ENCODE measurements around the gene PDSS2. TPM values are rescaled to one million over a fixed set of nuclear protein-coding genes. Genes with fewer than 3 reads are reported as not detected.
A peak's percentile ranks its signal among the peaks of the same experiment; 100 is the strongest.

The PDSS2 gene
- total RNA-seq, 2 experiments from 2014 or later: 9.8 to 10.4 TPM

- CTCF ChIA-PET: no interaction called here
- POLR2A ChIA-PET: no interaction called here
- Mint-ChIP-seq H3K27ac (no peak overlapping the region), H3K36me3 (no peaks in the 10 kb centered on the region), H3K4me1 (ENCODE audit: low read depth) (no peaks in the 10 kb centered on the region), H3K27me3 (no peaks in the 10 kb centered on the region), H3K9me3 (no peaks in the 10 kb centered on the region), H3K4me3 (no peak overlapping the region)
- no peak for DNase-seq
- intact Hi-C loops (cut with micrococcal nuclease): no loop called here
These were observed 115.0 kb downstream of the PDSS2 start for GRCh38 chr6:107344383-107344782.

- H3K9me3 Mint-ChIP-seq: no peaks in the 10 kb centered on the region
- H3K4me1 Mint-ChIP-seq (ENCODE audit: low read depth): no peaks in the 10 kb centered on the region
- ChIA-PET POLR2A (no interaction called here), CTCF (no interaction called here)
- no peaks in the 10 kb centered on the region for H3K36me3 Mint-ChIP-seq
- no peak overlapping the region for H3K27ac Mint-ChIP-seq
- intact Hi-C loops (cut with micrococcal nuclease): no loop called here
- H3K27me3 Mint-ChIP-seq: no peaks in the 10 kb centered on the region
- H3K4me3 Mint-ChIP-seq: no peak overlapping the region
- no peak for DNase-seq
These were observed 117.2 kb downstream of the PDSS2 start for GRCh38 chr6:107342144-107342543.

DNA sequence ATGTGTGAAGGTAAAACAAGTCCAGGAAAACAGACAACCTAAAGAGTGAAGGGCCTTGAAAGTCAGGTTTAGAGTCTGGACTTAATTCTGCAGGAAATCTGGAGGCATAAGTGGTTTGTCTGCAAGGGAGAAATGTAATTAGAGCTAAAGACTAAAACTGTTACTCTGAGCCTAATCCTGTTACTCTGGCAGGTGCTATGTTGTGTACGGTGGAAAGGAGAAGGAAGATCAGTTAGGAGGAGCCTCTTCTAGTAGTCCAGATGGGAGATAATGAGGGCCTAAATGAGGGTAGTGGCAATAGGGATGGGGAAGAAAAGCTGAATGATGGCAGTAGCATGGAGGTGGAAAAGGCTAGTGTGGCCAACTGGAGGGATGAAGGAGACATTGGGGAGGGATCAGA lies 118.5 kb downstream of the PDSS2 start:
- Mint-ChIP-seq H3K27me3 (no peaks in the 10 kb centered on the region), H3K4me1 (ENCODE audit: low read depth) (no peaks in the 10 kb centered on the region), H3K4me3 (no peak overlapping the region), H3K9me3 (no peaks in the 10 kb centered on the region), H3K36me3 (no peaks in the 10 kb centered on the region), H3K27ac (no peak overlapping the region)
- POLR2A ChIA-PET: no interaction called here
- DNase-seq: no peak
- CTCF ChIA-PET: no interaction called here
- intact Hi-C loops (cut with micrococcal nuclease): no loop called here

DNA sequence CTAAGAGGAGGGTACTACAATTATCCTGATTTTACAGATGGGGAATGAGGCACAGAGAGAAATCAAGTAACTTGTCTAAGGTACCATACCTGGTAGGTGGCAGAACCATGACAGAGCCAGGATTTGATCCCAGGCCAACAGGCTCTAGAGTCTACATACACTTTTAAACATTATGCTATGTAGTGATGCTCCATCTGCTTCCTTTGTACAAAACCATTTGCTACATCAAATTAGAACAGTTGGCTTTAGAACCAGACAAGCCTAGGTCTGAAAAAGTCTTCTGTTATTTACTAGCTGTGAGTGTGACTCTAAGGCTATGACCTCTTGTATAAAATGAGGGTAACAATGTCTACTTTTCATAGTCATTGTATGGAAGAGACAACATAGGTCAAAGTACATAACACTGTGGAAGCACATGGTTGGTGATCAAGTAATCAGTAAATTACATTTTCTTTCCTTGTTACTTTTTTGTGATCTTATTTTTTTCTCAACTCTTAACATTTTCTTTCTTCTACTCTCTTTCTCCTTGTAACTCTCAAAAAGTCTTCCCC lies 122.1 kb downstream of the PDSS2 start:
- no peaks in the 10 kb centered on the region for H3K9me3 Mint-ChIP-seq
- no peak overlapping the region for H3K4me3 Mint-ChIP-seq
- no peak for DNase-seq
- peaks cover 8% of the 10 kb centered on the region for H3K36me3 Mint-ChIP-seq
- H3K27me3 Mint-ChIP-seq: no peaks in the 10 kb centered on the region
- ChIA-PET CTCF (no interaction called here), POLR2A (no interaction called here)
- H3K4me1 Mint-ChIP-seq (ENCODE audit: low read depth): no peaks in the 10 kb centered on the region
- intact Hi-C loops (cut with micrococcal nuclease): no loop called here
- no peak overlapping the region for H3K27ac Mint-ChIP-seq

DNA sequence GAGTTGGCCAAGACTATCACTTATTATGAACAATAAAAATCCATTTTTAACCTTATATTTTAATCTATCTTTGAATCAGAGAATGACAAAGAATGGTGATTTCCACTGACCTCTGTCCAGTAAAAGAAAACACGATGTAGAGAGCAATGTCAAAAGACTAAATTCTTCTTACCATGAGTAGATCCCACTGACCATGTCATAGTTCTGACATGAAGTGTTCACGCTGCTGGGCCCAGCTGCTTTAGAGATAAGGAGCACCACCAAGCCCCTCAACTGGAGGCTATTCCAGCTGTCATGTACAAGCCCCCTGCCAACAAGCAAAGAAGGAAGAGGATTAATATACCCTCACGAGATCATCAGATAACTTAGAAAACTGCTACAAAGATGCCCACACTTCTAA lies 125.3 kb downstream of the PDSS2 start:
- Mint-ChIP-seq H3K4me1 (ENCODE audit: low read depth) (peaks cover 15% of the 10 kb centered on the region), H3K36me3 (peaks cover 8% of the 10 kb centered on the region), H3K27ac (no peak overlapping the region), H3K4me3 (no peak overlapping the region), H3K27me3 (no peaks in the 10 kb centered on the region), H3K9me3 (no peaks in the 10 kb centered on the region)
- POLR2A ChIA-PET: no interaction called here
- DNase-seq: no peak
- CTCF ChIA-PET: no interaction called here
- intact Hi-C loops (cut with micrococcal nuclease): no loop called here

- Mint-ChIP-seq H3K27ac (no peak overlapping the region), H3K4me3 (no peak overlapping the region), H3K36me3 (peaks cover 10% of the 10 kb centered on the region), H3K4me1 (ENCODE audit: low read depth) (peaks cover 15% of the 10 kb centered on the region), H3K9me3 (no peaks in the 10 kb centered on the region), H3K27me3 (no peaks in the 10 kb centered on the region)
- intact Hi-C loops (cut with micrococcal nuclease): no loop called here
- POLR2A ChIA-PET: interaction anchor here (1.0 kb wide), 1 partner anchor 869 kb away, joined by 3 read pairs; no protein-coding TSS in a partner anchor
- no peak for DNase-seq
- CTCF ChIA-PET: no interaction called here
These were observed 125.9 kb downstream of the PDSS2 start for GRCh38 chr6:107333491-107333890.

DNA sequence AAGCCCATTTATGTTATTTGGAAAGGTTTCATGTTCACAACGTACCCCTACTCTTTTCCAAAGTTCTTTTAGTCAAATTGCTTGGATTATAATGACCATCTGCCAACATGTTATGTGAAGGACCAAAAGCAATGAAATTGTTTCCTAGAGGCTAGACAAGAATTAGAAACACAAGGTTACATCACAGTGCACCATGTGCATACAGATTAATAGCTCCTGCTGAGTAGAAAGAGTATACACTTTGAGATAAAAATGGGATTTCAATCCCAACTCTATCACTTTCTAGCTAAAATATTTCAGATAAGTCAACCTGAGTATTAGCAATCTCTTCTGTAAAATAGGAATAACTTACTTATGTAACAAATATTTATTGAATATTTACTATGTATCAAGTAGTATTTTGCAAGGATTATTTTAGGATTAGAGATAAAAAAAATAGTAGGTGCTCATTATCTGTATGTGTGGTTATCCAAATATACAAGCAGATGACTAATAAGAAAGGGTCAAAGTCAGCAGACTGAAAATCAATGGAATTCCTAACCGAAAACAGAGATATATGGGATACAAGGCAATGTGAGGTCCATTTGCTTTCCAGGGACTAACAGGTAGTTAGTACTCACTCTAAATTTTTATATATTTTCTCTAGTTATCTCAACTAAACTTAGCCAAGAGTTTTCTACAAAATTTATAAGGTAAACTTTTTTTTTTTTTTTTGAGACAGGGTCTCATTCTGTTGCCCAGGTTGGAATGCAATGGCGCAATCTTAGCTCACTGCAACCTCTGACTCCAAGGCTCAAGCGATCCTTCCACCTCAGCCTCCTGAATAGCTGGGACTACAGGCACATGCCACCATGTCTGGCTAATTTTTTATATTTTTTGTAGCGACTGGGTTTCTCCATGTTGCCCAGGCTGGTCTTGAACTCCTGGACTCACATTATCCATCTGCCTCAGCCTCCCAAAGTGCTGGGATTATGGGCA lies 127.7 kb downstream of the PDSS2 start:
- Mint-ChIP-seq H3K9me3 (no peaks in the 10 kb centered on the region), H3K36me3 (peaks cover 13% of the 10 kb centered on the region), H3K4me3 (no peak overlapping the region), H3K27ac (no peak overlapping the region), H3K27me3 (no peaks in the 10 kb centered on the region), H3K4me1 (ENCODE audit: low read depth) (peaks cover 15% of the 10 kb centered on the region)
- POLR2A ChIA-PET: no interaction called here
- CTCF ChIA-PET: interaction anchor here (0.7 kb wide), 1 partner anchor 212 kb away, joined by 3 read pairs; no protein-coding TSS in a partner anchor
- intact Hi-C loops (cut with micrococcal nuclease): no loop called here
- DNase-seq: no peak

- intact Hi-C loops (cut with micrococcal nuclease): no loop called here
- Mint-ChIP-seq H3K4me3 (no peak overlapping the region), H3K4me1 (ENCODE audit: low read depth) (peaks cover 15% of the 10 kb centered on the region), H3K27me3 (no peaks in the 10 kb centered on the region), H3K27ac (peak overlapping the region; percentile 36), H3K36me3 (peaks cover 13% of the 10 kb centered on the region), H3K9me3 (no peaks in the 10 kb centered on the region)
- POLR2A ChIA-PET: no interaction called here
- DNase-seq: peak; percentile 40
- CTCF ChIA-PET: interaction anchor here (1.2 kb wide), 1 partner anchor 12 kb away, joined by 3 read pairs; no protein-coding TSS in a partner anchor
These were observed 129.2 kb downstream of the PDSS2 start for GRCh38 chr6:107330168-107330567.

DNA sequence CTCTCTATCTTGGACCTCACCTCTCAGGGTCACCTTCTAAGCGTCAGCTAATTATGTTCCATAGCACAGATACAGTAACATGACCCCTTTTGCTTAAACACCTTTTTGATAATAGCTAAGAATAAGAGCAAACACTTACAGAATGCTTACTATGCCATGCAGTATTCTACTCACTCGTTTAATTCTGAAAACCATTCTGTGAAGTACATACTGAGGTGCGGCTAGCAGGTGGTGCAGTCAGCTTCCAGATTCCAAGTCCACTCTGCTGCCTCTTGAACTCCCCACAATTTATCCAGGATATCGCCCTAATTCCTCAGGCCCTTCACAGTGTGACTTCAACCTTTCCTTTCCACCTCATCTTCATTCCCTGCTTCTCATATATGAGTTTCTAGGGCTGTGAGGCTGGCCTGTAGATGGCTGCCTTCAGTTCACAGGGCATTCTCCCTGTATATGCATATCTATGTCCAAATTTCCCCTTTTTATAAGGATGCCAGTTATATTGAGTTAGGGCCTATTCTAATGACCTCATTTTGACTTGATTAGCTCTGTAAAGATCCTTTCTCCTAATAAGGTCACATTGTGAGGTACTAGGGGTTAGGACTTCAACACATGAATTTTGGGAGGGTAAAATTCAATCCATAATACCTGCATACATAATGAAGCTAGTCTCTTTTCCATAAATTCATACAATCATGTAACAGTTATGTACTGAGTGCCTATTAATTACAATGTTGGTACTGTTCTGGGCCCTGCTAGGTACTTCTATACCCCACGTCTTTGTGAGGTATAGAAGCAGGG lies 130.1 kb downstream of the PDSS2 start:
- H3K27me3 Mint-ChIP-seq: no peaks in the 10 kb centered on the region
- no peaks in the 10 kb centered on the region for H3K9me3 Mint-ChIP-seq
- no peak overlapping the region for H3K27ac Mint-ChIP-seq
- intact Hi-C loops (cut with micrococcal nuclease): no loop called here
- ChIA-PET CTCF (interaction anchor here (1.2 kb wide), 1 partner anchor 11 kb away, joined by 3 read pairs; no protein-coding TSS in a partner anchor), POLR2A (no interaction called here)
- H3K4me3 Mint-ChIP-seq: no peak overlapping the region
- no peak for DNase-seq
- peaks cover 13% of the 10 kb centered on the region for H3K36me3 Mint-ChIP-seq
- peaks cover 15% of the 10 kb centered on the region for H3K4me1 Mint-ChIP-seq (ENCODE audit: low read depth)

- ChIA-PET POLR2A (no interaction called here), CTCF (no interaction called here)
- Mint-ChIP-seq H3K4me1 (ENCODE audit: low read depth) (peaks cover 19% of the 10 kb centered on the region), H3K27ac (no peak overlapping the region), H3K36me3 (peaks cover 8% of the 10 kb centered on the region), H3K27me3 (no peaks in the 10 kb centered on the region), H3K4me3 (no peak overlapping the region), H3K9me3 (no peaks in the 10 kb centered on the region)
- intact Hi-C loops (cut with micrococcal nuclease): no loop called here
- no peak for DNase-seq
These were observed 131.3 kb downstream of the PDSS2 start for GRCh38 chr6:107328081-107328480.

GRCh38 chr6:107323133-107323785 lies 136.1 kb downstream of the PDSS2 start:
- Mint-ChIP-seq H3K9me3 (no peaks in the 10 kb centered on the region), H3K4me1 (ENCODE audit: low read depth) (peaks cover 21% of the 10 kb centered on the region), H3K36me3 (peaks cover 3% of the 10 kb centered on the region), H3K27me3 (no peaks in the 10 kb centered on the region), H3K4me3 (no peak overlapping the region), H3K27ac (no peak overlapping the region)
- intact Hi-C loops (cut with micrococcal nuclease): loop anchor here (5.0 kb wide), 1 partner anchor 134 kb away; the partner anchor contains the start of gene PDSS2
- ChIA-PET POLR2A (no interaction called here), CTCF (no interaction called here)
- DNase-seq: no peak

DNA sequence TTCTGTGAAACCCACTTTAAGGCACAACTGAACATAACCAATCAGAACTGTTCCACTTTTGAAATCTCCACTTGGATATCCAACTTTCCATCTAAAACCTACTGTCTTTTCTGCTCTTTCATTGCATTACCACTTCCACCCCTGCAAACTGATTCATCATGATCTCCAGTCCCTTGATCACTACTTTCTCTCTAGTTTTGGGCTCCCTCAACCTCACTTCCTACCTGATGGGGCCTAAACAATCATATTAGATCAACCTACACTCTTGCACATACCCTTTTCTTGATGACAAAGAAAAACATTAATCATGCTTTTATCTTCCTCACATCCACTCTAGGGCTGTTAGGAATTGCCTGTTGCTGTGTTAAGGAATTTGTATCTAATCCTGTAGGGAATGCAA lies 137.6 kb downstream of the PDSS2 start:
- ChIA-PET POLR2A (no interaction called here), CTCF (no interaction called here)
- DNase-seq: no peak
- Mint-ChIP-seq H3K9me3 (no peaks in the 10 kb centered on the region), H3K27ac (no peak overlapping the region), H3K4me1 (ENCODE audit: low read depth) (peaks cover 21% of the 10 kb centered on the region), H3K36me3 (no peaks in the 10 kb centered on the region), H3K4me3 (no peak overlapping the region), H3K27me3 (no peaks in the 10 kb centered on the region)
- intact Hi-C loops (cut with micrococcal nuclease): loop anchor here (5.0 kb wide), 1 partner anchor 136 kb away; the partner anchor contains the start of gene PDSS2

Data from activated CD4-positive, alpha-beta memory T cell treated with anti-CD3 and anti-CD28 coated beads for 36 hours (primary cell).